NCI-H1417 (cell line): ENCODE results near the gene YTHDC1.
"Not testable (repeated sequence)": the region's sequence is repeated elsewhere in the genome, so short reads cannot be mapped to it uniquely, and the experiment has no call there.

Experiments used
- DNase-seq, 3 experiments: peaks; one replicate each; lab custom pipeline; 2025; lab: John Stamatoyannopoulos, UW

Gene YTHDC1

GRCh38 chr4:68349649-68350360 lies at the start of gene YTHDC1:
YTHDC1 (minus strand) TSS chr4:68350090; CDS start chr4:68349753, 337 bp downstream.
- DNase-seq = peak; percentile 93 to 98 (median 97)

DNA sequence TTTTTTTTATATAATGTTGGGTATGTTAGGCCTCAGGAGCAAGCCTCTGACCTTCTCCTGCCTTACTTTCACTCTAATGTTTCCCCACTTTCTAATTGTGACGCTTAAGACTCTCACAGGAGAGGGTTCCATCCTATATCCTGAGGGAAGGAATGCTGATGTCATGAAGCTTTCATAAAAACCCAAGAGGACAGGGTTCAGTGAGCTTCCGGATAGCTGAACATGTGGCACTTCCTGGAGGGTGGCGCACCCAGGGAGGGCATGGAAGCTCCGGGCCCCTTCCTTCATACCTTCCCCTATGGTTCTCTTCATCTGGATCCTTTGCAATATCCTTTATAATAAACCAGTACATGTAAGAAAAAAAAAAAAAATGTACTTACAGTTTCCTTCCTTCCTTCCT lies 49.4 kb upstream of the YTHDC1 start:
- DNase-seq = no peak

- no peak for DNase-seq
These were observed 46.9 kb upstream of the YTHDC1 start for GRCh38 chr4:68396756-68397155.

DNA sequence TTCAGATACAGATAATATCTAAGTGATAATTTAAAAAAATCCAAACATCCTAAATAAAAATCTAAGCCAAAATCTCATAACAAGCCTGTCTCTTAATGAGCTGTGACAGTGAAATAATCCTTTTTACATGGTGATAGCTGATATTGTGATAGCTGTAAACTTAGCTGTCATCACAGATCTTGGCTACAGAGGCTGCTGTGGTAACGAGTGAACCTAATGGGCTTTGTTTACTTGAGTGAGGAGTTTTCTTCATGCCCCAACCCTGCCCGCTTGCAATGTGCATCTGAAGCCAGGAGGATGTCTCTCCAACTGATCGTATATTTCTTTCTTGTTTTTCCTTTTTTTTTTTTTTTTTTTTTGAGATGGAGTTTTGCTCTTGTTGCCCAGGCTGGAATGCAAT lies 41.5 kb upstream of the YTHDC1 start:
- DNase-seq = no peak

- DNase-seq = no peak
These were observed 40.5 kb upstream of the YTHDC1 start for GRCh38 chr4:68390205-68390935.

DNA sequence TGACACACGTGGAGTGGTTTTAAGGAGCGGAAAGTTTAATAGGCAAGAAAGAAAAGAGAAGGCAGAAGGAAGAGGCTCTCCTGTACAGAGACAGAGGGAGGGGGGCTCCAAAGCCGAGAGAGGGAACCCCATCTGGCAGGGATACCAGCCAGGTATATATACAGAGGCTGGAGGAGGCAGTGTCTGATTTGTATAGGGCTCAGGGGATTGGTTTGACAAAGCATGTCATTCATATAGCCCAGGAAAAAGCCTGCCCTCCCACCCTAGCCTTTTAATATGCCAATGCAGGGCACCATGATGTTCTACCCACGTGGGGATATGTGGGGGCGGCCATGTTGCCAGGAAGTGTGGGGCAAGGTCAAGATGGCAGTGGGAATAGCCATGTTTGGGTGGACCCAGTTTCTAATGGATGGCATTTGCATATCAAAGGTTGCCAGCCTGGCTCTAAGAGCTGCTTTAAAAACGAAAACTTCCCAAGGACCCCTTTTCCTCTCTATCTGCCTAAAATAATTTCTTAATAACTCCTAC lies 39.6 kb upstream of the YTHDC1 start:
- not testable (repeated sequence) for DNase-seq

- no peak for DNase-seq
These were observed 38.5 kb upstream of the YTHDC1 start for GRCh38 chr4:68388347-68388865.

DNA sequence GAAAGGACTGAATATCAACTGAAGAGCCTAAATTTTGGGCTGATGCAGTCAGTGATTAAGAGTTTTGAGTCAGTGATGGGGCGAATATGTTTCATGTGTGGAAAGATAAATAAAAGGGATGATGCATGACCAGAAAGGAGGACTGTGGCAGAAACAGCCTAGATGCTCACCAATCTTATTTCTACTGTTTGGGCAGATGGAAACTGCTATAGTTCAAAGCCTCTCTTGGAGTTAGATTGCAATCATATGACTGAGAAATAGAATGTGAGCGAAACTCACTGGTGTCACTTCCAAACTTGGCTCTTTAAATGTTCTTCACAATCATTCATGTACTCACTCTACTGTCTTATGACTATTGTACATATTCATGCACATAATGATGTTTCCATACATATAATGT lies 35.4 kb upstream of the YTHDC1 start:
- no peak for DNase-seq

- no peak for DNase-seq
These were observed 33.2 kb upstream of the YTHDC1 start for GRCh38 chr4:68383115-68383514.

GRCh38 chr4:68378226-68378625 lies 28.3 kb upstream of the YTHDC1 start:
- no peak for DNase-seq

DNA sequence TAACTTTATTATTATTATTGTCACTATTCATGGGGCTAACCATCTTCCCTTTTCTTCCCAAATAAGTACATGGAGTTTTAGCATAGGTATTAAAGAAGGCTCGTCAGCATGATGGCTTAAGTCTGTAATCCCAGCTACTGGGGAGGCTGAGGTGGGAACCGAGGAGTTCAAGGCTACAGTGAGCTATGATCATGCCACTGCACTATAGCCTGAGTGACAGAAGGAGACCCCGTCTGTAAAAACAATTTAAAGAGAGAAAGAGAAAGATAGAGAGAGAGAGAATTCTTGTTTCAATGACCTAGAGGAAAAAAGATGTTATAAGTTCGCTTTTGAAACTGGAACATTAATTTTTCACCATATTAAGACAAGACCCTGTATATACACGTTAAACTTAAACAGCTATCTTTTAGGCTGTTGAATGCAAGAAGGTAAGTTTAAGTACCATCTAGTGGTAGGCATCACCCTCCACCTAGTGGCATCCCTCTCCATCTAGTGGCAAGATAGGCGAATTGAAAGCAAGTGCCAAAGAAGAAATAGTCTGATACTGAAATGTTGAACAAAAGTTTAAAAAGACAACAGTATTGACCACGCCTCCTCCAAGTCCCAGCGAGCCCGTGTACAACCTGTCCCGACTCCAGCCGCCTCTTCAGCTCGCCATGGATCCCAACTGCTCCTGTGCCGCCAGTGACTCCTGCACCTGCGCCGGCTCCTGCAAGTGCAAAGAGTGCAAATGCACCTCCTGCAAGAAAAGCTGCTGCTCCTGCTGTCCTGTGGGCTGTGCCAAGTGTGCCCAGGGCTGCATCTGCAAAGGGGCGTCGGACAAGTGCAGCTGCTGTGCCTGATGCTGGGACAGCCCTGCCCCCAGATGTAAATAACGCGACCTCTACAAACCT lies 26.0 kb upstream of the YTHDC1 start:
- DNase-seq = peak; percentile 2 to 43 (median 43)

GRCh38 chr4:68373513-68373912 lies 23.6 kb upstream of the YTHDC1 start:
- DNase-seq = no peak

DNA sequence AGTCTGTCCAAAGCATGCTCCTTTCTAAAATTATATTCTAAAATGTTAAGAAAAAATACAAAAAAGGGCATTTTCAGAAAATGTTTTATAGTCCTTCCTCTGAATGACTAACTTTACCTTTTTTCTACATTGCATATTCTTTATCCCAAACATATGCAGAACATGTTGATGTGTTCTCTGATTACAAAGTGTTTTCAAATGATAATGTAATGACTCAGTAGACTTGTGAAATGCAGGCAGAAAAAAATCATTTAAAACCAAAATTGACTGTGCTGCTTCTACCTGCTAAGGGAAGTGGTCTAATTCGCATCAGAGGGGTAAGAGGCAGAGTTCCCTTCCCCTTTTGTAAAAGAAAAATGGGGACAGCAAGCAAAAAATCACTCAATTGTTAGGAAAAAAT lies 22.7 kb upstream of the YTHDC1 start:
- no peak for DNase-seq

DNA sequence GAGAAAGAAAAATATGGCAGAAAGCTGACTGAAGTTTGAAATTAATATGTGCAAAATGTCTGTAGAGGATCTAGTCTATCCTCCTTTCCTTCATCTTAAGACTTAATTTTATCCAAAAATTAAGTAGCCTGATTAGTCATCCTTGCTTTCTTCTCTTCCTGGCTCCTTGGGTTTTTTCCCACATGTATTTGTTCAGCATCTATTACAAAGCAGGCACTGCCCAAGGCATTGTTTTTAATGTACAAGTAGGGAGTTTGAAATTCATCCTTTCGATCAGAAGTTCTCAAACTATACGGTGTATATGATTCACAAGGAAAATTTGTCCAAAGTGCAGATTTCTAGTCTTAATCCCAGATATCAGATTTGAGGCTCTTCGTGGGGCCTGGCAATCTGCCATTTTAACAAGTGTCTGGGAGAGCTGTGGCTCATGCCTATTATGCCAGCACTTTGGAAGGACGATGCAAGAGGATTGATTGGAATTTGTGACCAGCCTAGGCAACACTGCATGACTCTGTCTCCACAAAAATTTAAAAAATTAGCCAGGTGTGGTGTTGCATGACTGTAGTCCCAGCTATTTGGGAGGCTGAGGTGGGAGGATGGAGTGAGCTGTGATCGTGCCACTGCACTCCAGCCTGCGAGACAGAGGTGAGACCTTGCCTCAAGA lies 19.4 kb upstream of the YTHDC1 start:
- no peak for DNase-seq

DNA sequence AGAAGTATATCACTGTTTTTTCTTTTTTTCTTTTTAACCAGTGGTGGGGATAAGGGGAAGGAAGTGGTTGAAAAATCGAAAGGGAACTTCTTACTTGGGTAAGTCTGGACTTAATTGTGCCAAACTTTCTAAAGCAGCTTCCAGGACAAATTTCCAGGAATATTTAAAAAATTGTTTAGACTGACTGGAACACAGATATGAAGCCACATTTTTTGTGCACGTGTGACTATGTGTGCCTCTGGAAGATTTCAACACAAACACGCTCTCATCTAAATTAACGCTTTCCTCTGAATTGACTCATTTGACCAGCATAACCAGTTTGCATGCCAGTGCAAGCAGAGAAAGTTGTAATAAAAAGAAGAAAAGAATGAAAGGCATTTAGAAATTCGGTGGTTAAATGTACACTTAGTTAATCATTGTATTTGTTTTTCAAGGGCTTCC lies 18.8 kb upstream of the YTHDC1 start:
- no peak for DNase-seq

GRCh38 chr4:68367835-68368234 lies 17.9 kb upstream of the YTHDC1 start:
- DNase-seq = peak in 1 of 3 experiments; percentile 36

DNA sequence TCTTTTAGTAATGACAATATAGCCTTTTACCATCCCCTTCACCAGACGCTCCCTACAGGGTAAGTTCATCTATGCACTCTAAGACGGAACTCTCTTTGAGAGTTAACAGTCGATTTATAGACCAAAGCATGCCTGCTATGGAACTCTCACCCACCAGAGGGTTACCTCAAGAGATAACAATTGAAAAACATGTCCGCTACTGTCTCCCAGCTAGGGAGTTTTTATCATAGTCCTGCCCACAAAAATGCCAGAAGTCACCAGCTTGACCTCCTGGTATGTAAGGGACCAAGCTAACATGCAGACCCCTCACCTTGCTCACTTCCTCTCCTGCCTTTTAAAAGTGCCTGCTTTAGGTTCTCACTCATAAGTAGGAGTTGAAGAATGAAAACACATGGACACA lies 16.7 kb upstream of the YTHDC1 start:
- no peak for DNase-seq

GRCh38 chr4:68365068-68365467 lies 15.2 kb upstream of the YTHDC1 start:
- DNase-seq = no peak

DNA sequence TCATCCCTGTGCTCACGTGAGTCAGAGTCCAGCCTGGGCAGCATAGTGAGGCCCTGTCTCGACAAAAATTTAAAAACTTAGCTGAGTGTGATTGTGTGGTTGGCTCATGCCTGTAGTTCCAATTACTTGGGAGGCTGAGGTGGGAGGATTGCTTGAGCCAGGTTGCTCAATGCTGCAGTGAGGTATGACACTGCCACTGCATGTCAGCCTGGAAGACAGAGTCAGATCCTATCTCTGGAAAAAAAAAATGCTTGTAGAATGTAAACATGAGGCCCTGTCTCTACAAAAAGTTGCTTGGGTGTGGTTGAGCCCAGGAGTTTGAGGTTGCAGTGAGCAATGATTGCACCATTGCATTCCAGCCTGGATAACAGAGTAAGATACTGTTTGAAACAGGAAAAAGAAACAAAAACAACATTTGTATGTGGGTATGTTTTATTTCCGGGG lies 11.3 kb upstream of the YTHDC1 start:
- DNase-seq = no peak

DNA sequence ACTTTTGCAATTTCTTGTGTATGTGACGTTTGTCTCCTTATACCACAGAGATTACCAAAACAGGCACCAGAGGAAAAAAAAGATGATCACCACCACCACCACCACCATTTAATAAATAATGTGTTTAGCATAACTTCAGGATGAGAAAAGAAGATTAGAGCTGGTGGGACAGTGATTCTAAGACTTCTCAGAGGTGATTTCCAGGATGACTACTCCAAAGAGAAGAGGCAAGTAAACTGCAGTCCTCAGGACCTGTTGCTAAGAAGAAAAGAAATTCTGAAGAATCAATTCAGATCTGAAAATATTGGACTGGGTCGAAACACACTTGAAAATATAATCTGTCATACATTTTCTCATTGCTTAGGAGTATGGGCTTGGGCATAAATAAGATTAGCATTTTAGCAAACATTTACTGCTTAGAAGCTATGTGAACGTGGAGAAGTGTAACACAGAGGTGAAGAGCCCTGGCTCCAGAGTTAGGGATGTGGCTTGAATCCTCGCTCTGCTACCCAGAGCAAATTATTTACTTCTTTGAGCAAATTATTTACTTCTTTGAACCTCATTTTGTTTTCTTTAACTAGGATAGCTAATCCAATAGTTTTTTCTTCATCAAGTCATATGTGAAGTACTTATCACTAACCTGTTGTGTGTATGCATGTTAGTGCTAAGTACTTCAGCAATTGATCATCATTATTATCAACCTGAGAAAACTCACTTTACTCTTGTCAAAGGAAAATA lies 10.5 kb upstream of the YTHDC1 start:
- DNase-seq = no peak

GRCh38 chr4:68359508-68359907 lies 9.6 kb upstream of the YTHDC1 start:
- DNase-seq = no peak
